ENCODE measurements around the gene CACNA2D1.

- TF ChIP-seq, protein P1, sequence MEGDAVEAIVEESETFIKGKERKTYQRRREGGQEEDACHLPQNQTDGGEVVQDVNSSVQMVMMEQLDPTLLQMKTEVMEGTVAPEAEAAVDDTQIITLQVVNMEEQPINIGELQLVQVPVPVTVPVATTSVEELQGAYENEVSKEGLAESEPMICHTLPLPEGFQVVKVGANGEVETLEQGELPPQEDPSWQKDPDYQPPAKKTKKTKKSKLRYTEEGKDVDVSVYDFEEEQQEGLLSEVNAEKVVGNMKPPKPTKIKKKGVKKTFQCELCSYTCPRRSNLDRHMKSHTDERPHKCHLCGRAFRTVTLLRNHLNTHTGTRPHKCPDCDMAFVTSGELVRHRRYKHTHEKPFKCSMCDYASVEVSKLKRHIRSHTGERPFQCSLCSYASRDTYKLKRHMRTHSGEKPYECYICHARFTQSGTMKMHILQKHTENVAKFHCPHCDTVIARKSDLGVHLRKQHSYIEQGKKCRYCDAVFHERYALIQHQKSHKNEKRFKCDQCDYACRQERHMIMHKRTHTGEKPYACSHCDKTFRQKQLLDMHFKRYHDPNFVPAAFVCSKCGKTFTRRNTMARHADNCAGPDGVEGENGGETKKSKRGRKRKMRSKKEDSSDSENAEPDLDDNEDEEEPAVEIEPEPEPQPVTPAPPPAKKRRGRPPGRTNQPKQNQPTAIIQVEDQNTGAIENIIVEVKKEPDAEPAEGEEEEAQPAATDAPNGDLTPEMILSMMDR (IDR thresholded peaks at IDR 0.05): no peak
- TF ChIP-seq POLR2A (IDR thresholded peaks at IDR 0.05): no peak
Measured at GRCh38 chr7:82335001-82335400, 108.6 kb downstream of the CACNA2D1 start.
